ENCODE results near the gene CYGB. TPM values are rescaled to one million over a fixed set of nuclear protein-coding genes. Genes with fewer than 3 reads are reported as not detected.

The CYGB gene
- total and polyA plus RNA-seq, 2 of the 13 experiments (the other 11 are each of a cell fraction or from before 2014, with no cell fraction given), result 18.9 to 27.1 TPM

DNA sequence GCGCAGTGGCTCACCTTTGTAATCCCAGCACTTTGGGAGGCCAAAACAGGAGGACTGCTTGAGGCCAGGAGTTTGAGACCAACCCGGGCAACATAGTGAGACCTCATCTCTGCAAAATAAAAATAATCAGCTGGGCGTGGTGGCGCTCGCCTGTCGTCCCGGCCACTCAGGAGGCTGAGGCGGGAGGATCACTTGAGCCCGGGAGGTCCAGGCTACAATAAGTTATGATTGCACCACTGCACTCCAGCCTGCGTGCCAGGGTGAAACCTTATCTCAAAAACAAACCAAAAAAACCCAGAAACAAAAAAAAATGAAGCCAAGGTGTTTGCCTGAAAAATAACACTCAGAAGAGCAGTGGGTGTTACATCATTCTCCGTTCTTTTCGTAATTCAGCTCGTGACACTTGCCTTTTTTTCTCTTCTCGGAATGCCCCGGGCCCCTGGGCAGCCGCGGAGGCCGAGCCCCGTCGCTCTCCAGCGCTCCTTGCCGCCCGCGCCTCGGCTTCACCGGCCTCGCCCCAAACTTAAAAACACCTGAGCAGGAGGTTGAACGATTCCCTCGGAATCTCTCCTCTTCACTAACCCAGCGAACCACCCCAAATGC, 19.4 kb upstream of the CYGB start (continued):
- TF ChIP-seq ZNF800 (CRISPR knock-in tag; IDR thresholded peaks at IDR 0.05), result 0 out of 2 replicates have a peak, but pooled peaks have one; percentile 10
- TF ChIP-seq MIXL1 (CRISPR knock-in tag; IDR thresholded peaks at IDR 0.05), result no peak
- TF ChIP-seq ZBTB49 (CRISPR knock-in tag; IDR thresholded peaks at IDR 0.05; ENCODE audit: borderline replicate concordance), result no peak
- no peak for TF ChIP-seq DNMT3B (CRISPR knock-in tag; conservative IDR thresholded peaks at IDR 0.05)
- no peak for TF ChIP-seq ZFX (CRISPR knock-in tag; IDR thresholded peaks at IDR 0.05; ENCODE audit: low read depth)
- no peak for TF ChIP-seq ZNF317 (CRISPR knock-in tag; IDR thresholded peaks at IDR 0.05)
- no peak for TF ChIP-seq U2AF1 (optimal IDR thresholded peaks at IDR 0.05; ENCODE audit: low read depth, low read length)
- no peak for TF ChIP-seq ZFP41 (CRISPR knock-in tag; IDR thresholded peaks at IDR 0.05; ENCODE audit: borderline replicate concordance)
- TF ChIP-seq PAX8 (CRISPR knock-in tag; IDR thresholded peaks at IDR 0.05; ENCODE audit: borderline replicate concordance), result no peak; the same call in 1 of the 2 replicates
- 0 out of 2 replicates have a peak, but pooled peaks have one; percentile 31 for TF ChIP-seq TOPORS (CRISPR knock-in tag; IDR thresholded peaks at IDR 0.05)
- no peak; the same call in 1 of the 2 replicates for TF ChIP-seq MED13 (CRISPR knock-in tag; IDR thresholded peaks at IDR 0.05)
- 0 out of 2 replicates have a peak, but pooled peaks have one; percentile 16 for TF ChIP-seq MBD4 (IDR thresholded peaks at IDR 0.05; ENCODE audit: borderline replicate concordance, low read length)
- no peak for TF ChIP-seq PRDM4 (CRISPR knock-in tag; IDR thresholded peaks at IDR 0.05; ENCODE audit: borderline replicate concordance)
- TF ChIP-seq ZNF382 (CRISPR knock-in tag; IDR thresholded peaks at IDR 0.05; ENCODE audit: borderline replicate concordance), result no peak
- TF ChIP-seq ZNF615 (CRISPR knock-in tag; IDR thresholded peaks at IDR 0.05; ENCODE audit: borderline replicate concordance), result no peak
- TF ChIP-seq SNRNP70 (IDR thresholded peaks at IDR 0.05; ENCODE audit: low read depth, low read length), result no peak
- no peak for TF ChIP-seq POLR2AphosphoS2 (IDR thresholded peaks at IDR 0.05; ENCODE audit: low read depth, low read length)
- TF ChIP-seq MXD1 (CRISPR knock-in tag; IDR thresholded peaks at IDR 0.05), result no peak
- 0 out of 2 replicates have a peak, but pooled peaks have one; percentile 3 for TF ChIP-seq UBTF (CRISPR knock-in tag; IDR thresholded peaks at IDR 0.05)
